Ascending aorta (tissue), 2 donors: Measurements from ENCODE around the gene FSTL4. TPM values are rescaled to one million over a fixed set of nuclear protein-coding genes. Genes with fewer than 3 reads are reported as not detected.

Experiments used
- DNase-seq, 2 donors: peaks; one replicate each; pipeline ENCODE4 v3.0.0-alpha.2; 2019; ENCODE audit warnings: low spot score in 2 of 2
- H3K27ac ChIP-seq, 2 donors: fragments of 200-600 bp; sonication (generic); one replicate each; pipeline ENCODE4 v1.5.1; 2016 to 2017; ENCODE audit warnings: mild to moderate bottlenecking in 1 of 2
- H3K27me3 ChIP-seq: fragments of 200-600 bp; sonication (generic); one replicate; pipeline ENCODE4 v1.5.1; 2017
- H3K36me3 ChIP-seq, 2 donors: fragments of 200-600 bp; sonication (generic); one replicate each; pipeline ENCODE4 v1.5.1; 2016
- H3K4me1 ChIP-seq, 2 donors: fragments of 200-600 bp; sonication (generic); one replicate each; pipeline ENCODE4 v1.5.1; 2016 to 2017; ENCODE audit warnings: mild to moderate bottlenecking in 1 of 2
- H3K4me3 ChIP-seq, 2 donors: fragments of 200-600 bp; sonication (generic); one replicate each; pipeline ENCODE4 v1.5.1; 2016 to 2017; ENCODE audit warnings: mild to moderate bottlenecking in 1 of 2
- H3K9me3 ChIP-seq, 2 donors: fragments of 200-600 bp; sonication (generic); one replicate each; pipeline ENCODE4 v1.5.1; 2016
- CTCF ChIP-seq, 3 experiments: fragments of 200-600 bp in 2 of 3; fragments of 450-650 bp in 1 of 3; sonication (generic) in 2 of 3; IDR thresholded peaks; one replicate each; pipeline ENCODE4 v1.5.1; 2016 to 2019; ENCODE audit warnings: antibody characterized with exemption in 3 of 3, mild to moderate bottlenecking in 1 of 3, moderate library complexity in 1 of 3
- intact Hi-C: fragments of 100-400 bp; cut with DNase I; formaldehyde crosslinking; loops from one replicate; pipeline ENCODE4 v1.15.1; 2023
- total RNA-seq: library from RNA; depleted of rRNA; stranded (reverse); fragments of >200 nt; gene quantifications from one replicate; pipeline ENCODE4 v1.1.0, GENCODE V29; 2016

The FSTL4 gene
- total RNA-seq, 1 donor from 2014 or later: 0.11 TPM

GRCh38 chr5:133526368-133526767, 86.0 kb downstream of the FSTL4 start:
- no peaks in the 10 kb centered on the region for H3K36me3 ChIP-seq
- no peak for DNase-seq
- no peak overlapping the region for H3K27ac ChIP-seq
- intact Hi-C loops: no loop called here
- no peak overlapping the region for H3K4me3 ChIP-seq
- H3K4me1 ChIP-seq: no peaks in the 10 kb centered on the region
- no peaks in the 10 kb centered on the region for H3K9me3 ChIP-seq
- no peak for TF ChIP-seq CTCF (IDR thresholded peaks at IDR 0.05)
- no peaks in the 10 kb centered on the region for H3K27me3 ChIP-seq

- H3K36me3 ChIP-seq: no peaks in the 10 kb centered on the region
- no peaks in the 10 kb centered on the region for H3K9me3 ChIP-seq
- H3K27ac ChIP-seq: no peak overlapping the region
- TF ChIP-seq CTCF (IDR thresholded peaks at IDR 0.05): no peak
- H3K27me3 ChIP-seq: no peaks in the 10 kb centered on the region
- DNase-seq: no peak
- H3K4me1 ChIP-seq: no peaks in the 10 kb centered on the region
- intact Hi-C loops: no loop called here
- no peak overlapping the region for H3K4me3 ChIP-seq
Observed at GRCh38 chr5:133525126-133525525, 87.2 kb downstream of the FSTL4 start.

- H3K27me3 ChIP-seq: no peaks in the 10 kb centered on the region
- TF ChIP-seq CTCF (IDR thresholded peaks at IDR 0.05): no peak
- H3K9me3 ChIP-seq: no peaks in the 10 kb centered on the region
- no peaks in the 10 kb centered on the region for H3K4me1 ChIP-seq
- no peak for DNase-seq
- no peak overlapping the region for H3K27ac ChIP-seq
- no peaks in the 10 kb centered on the region for H3K36me3 ChIP-seq
- H3K4me3 ChIP-seq: no peak overlapping the region
- intact Hi-C loops: no loop called here
Observed at GRCh38 chr5:133524666-133525065, 87.7 kb downstream of the FSTL4 start.

- H3K4me1 ChIP-seq: no peaks in the 10 kb centered on the region
- H3K27me3 ChIP-seq: no peaks in the 10 kb centered on the region
- no peak overlapping the region for H3K27ac ChIP-seq
- no peaks in the 10 kb centered on the region for H3K9me3 ChIP-seq
- TF ChIP-seq CTCF (IDR thresholded peaks at IDR 0.05): no peak
- H3K36me3 ChIP-seq: no peaks in the 10 kb centered on the region
- H3K4me3 ChIP-seq: no peak overlapping the region
- intact Hi-C loops: no loop called here
- DNase-seq: no peak
Observed at GRCh38 chr5:133523961-133524586, 88.3 kb downstream of the FSTL4 start.

GRCh38 chr5:133523013-133523658, 89.2 kb downstream of the FSTL4 start:
- H3K4me3 ChIP-seq: no peak overlapping the region
- H3K36me3 ChIP-seq: no peaks in the 10 kb centered on the region
- H3K27me3 ChIP-seq: no peaks in the 10 kb centered on the region
- no peaks in the 10 kb centered on the region for H3K4me1 ChIP-seq
- no peak overlapping the region for H3K27ac ChIP-seq
- no peak for TF ChIP-seq CTCF (IDR thresholded peaks at IDR 0.05)
- no peak for DNase-seq
- intact Hi-C loops: no loop called here
- H3K9me3 ChIP-seq: no peaks in the 10 kb centered on the region
